Islet of Langerhans (tissue), 1 donor: ENCODE data around the gene SNTG2.
"Not testable (repeated sequence)": the region's sequence is repeated elsewhere in the genome, so short reads cannot be mapped to it uniquely, and the experiment has no call there.

ENCODE experiments used
- FAIRE-seq: peaks from one replicate; lab custom pipeline; 2011; peaks lifted over from hg19 to GRCh38; lab: Jason Lieb, UNC

SNTG2 gene

GRCh38 chr2:1387954-1388725 is 437.5 kb downstream of the SNTG2 start:
- not testable (repeated sequence) for FAIRE-seq

GRCh38 chr2:1390118-1390517 is 439.5 kb downstream of the SNTG2 start:
- not testable (repeated sequence) for FAIRE-seq

- FAIRE-seq: no peak
These were observed 442.7 kb downstream of the SNTG2 start for GRCh38 chr2:1393321-1393720.

- no peak for FAIRE-seq
These were observed 444.2 kb downstream of the SNTG2 start for GRCh38 chr2:1394709-1395408.

- no peak for FAIRE-seq
These were observed 446.7 kb downstream of the SNTG2 start for GRCh38 chr2:1397350-1397749.

GRCh38 chr2:1398191-1398590 is 447.5 kb downstream of the SNTG2 start:
- FAIRE-seq: no peak

GRCh38 chr2:1400943-1401735 is 450.5 kb downstream of the SNTG2 start:
- no peak for FAIRE-seq

GRCh38 chr2:1402064-1402463 is 451.4 kb downstream of the SNTG2 start:
- FAIRE-seq: no peak

- no peak for FAIRE-seq
These were observed 452.9 kb downstream of the SNTG2 start for GRCh38 chr2:1403565-1403964.

GRCh38 chr2:1405124-1405523 is 454.5 kb downstream of the SNTG2 start:
- no peak for FAIRE-seq

- no peak for FAIRE-seq
These were observed 455.3 kb downstream of the SNTG2 start for GRCh38 chr2:1405967-1406366.

GRCh38 chr2:1406434-1406833 is 455.8 kb downstream of the SNTG2 start:
- FAIRE-seq: no peak

- FAIRE-seq: no peak
These were observed 457.5 kb downstream of the SNTG2 start for GRCh38 chr2:1407950-1408675.

GRCh38 chr2:1413156-1413710 is 462.6 kb downstream of the SNTG2 start, which contains the start of gene TPO:
TPO (plus strand) TSS chr2:1413463; CDS start chr2:1414409, 946 bp downstream.
- no peak for FAIRE-seq

- FAIRE-seq: no peak
These were observed 463.5 kb downstream of the SNTG2 start for GRCh38 chr2:1414121-1414520.

GRCh38 chr2:1414901-1415300 is 464.3 kb downstream of the SNTG2 start:
- FAIRE-seq: not testable (repeated sequence)

GRCh38 chr2:1415501-1415900 is 464.9 kb downstream of the SNTG2 start:
- no peak for FAIRE-seq
